Spinal cord (tissue), 4 donors: Measurements from ENCODE around the gene MOV10L1. TPM values are rescaled to one million over a fixed set of nuclear protein-coding genes. Genes with fewer than 3 reads are reported as not detected.

Experiments
- polyA plus RNA-seq, 2 donors: library from polyadenylated mRNA; unstranded; fragments of 120-200 nt; gene quantifications; one replicate each; pipeline ENCODE4 v1.2.1, GENCODE V29; 2013; ENCODE audit not compliant: insufficient read length in 2 of 2
- total RNA-seq, 2 donors: library from RNA; depleted of rRNA in 1 of 2; stranded (reverse); fragments of 120-200 nt in 1 of 2; fragments of >200 nt in 1 of 2; gene quantifications; one replicate each; pipeline versions ENCODE4 v1.2.3 to v1.2.4, GENCODE V29; 2013 to 2014

Gene MOV10L1
- total and polyA plus RNA-seq, 4 donors, result 1.9 to 4.9 (median 3.5) TPM

Other genes with a start within 250 kb of the MOV10L1 start
- gene ZBED4, start 236.2 kb upstream of the MOV10L1 start, total RNA-seq, result 1 to 10 TPM; 8.5 to 9.0 TPM
- 10 to 100 TPM; 14.7 to 15.6 TPM for gene ZBED4, start 236.2 kb upstream of the MOV10L1 start, polyA plus RNA-seq
- gene ALG12, start 171.6 kb upstream of the MOV10L1 start, total RNA-seq, result 10 to 100 TPM; 13.3 to 14.4 TPM
- 10 to 100 TPM; 23.8 to 27.4 TPM for gene ALG12, start 171.6 kb upstream of the MOV10L1 start, polyA plus RNA-seq
- 10 to 100 TPM; 21.5 to 43.3 TPM for gene CRELD2, start 171.4 kb upstream of the MOV10L1 start, total RNA-seq
- gene CRELD2, start 171.4 kb upstream of the MOV10L1 start, polyA plus RNA-seq, result 10 to 100 TPM; 44.9 to 61.3 TPM
- 10 to 100 TPM; 12.9 to 18.5 TPM for gene PIM3, start 129.2 kb upstream of the MOV10L1 start, total RNA-seq
- 10 to 100 TPM; 27.8 to 27.9 TPM for gene PIM3, start 129.2 kb upstream of the MOV10L1 start, polyA plus RNA-seq
- under 1 TPM; 0.22 to 0.40 TPM for gene IL17REL, start 77.2 kb upstream of the MOV10L1 start, total RNA-seq
- under 1 TPM; 0.36 to 0.96 TPM for gene IL17REL, start 77.2 kb upstream of the MOV10L1 start, polyA plus RNA-seq
- not detected for gene TTLL8, start 31.7 kb upstream of the MOV10L1 start, total RNA-seq
- not detected for gene TTLL8, start 31.7 kb upstream of the MOV10L1 start, polyA plus RNA-seq
- gene MLC1, start 4.6 kb upstream of the MOV10L1 start, total RNA-seq, result 10 to 100 TPM; 76.9 to 77.8 TPM
- gene MLC1, start 4.6 kb upstream of the MOV10L1 start, polyA plus RNA-seq, result 100 to 1,000 TPM; 234 to 353 TPM
- gene PANX2, start 80.7 kb downstream of the MOV10L1 start, total RNA-seq, result 1 to 10 TPM; 2.1 to 3.3 TPM
- 10 to 100 TPM; 18.3 to 21.6 TPM for gene PANX2, start 80.7 kb downstream of the MOV10L1 start, polyA plus RNA-seq
- 10 to 100 TPM in 1 of 2 donors, 1 to 10 TPM in 1; 5.4 to 13.0 TPM for gene TRABD, start 95.9 kb downstream of the MOV10L1 start, total RNA-seq
- 10 to 100 TPM; 30.3 to 34.7 TPM for gene TRABD, start 95.9 kb downstream of the MOV10L1 start, polyA plus RNA-seq
- gene SELENOO, start 111.0 kb downstream of the MOV10L1 start, total RNA-seq, result 10 to 100 TPM in 1 of 2 donors, 1 to 10 TPM in 1; 7.6 to 22.2 TPM
- 10 to 100 TPM; 29.1 to 41.2 TPM for gene SELENOO, start 111.0 kb downstream of the MOV10L1 start, polyA plus RNA-seq
- 10 to 100 TPM; 23.0 to 44.2 TPM for gene TUBGCP6, start 155.0 kb downstream of the MOV10L1 start, total RNA-seq
- 10 to 100 TPM; 57.8 to 68.3 TPM for gene TUBGCP6, start 155.0 kb downstream of the MOV10L1 start, polyA plus RNA-seq
- gene HDAC10, start 161.3 kb downstream of the MOV10L1 start, total RNA-seq, result 10 to 100 TPM; 16.2 to 18.5 TPM
- 10 to 100 TPM; 55.9 to 74.3 TPM for gene HDAC10, start 161.3 kb downstream of the MOV10L1 start, polyA plus RNA-seq
- 10 to 100 TPM; 13.2 to 20.8 TPM for gene MAPK12, start 171.7 kb downstream of the MOV10L1 start, total RNA-seq
- 10 to 100 TPM; 29.9 to 57.6 TPM for gene MAPK12, start 171.7 kb downstream of the MOV10L1 start, polyA plus RNA-seq
- gene MAPK11, start 180.4 kb downstream of the MOV10L1 start, total RNA-seq, result 10 to 100 TPM in 1 of 2 donors, 1 to 10 TPM in 1; 5.7 to 14.1 TPM
- 10 to 100 TPM; 36.4 to 40.2 TPM for gene MAPK11, start 180.4 kb downstream of the MOV10L1 start, polyA plus RNA-seq
- gene PLXNB2, start 217.6 kb downstream of the MOV10L1 start, total RNA-seq, result 10 to 100 TPM; 41.1 to 65.5 TPM
- 10 to 100 TPM; 96.6 to 97.3 TPM for gene PLXNB2, start 217.6 kb downstream of the MOV10L1 start, polyA plus RNA-seq
- gene DENND6B, start 237.0 kb downstream of the MOV10L1 start, total RNA-seq, result 10 to 100 TPM in 1 of 2 donors, 1 to 10 TPM in 1; 9.1 to 12.7 TPM
- gene DENND6B, start 237.0 kb downstream of the MOV10L1 start, polyA plus RNA-seq, result 10 to 100 TPM; 41.3 to 45.7 TPM